GM10847 (cell line): ENCODE results near the gene BPIFB1.

Source experiments
- POLR2A ChIP-seq: IDR thresholded peaks from 2 replicates; pipeline ENCODE4 v1.6.1; 2011; ENCODE audit not compliant: insufficient read length; ENCODE audit errors: extremely low read depth

Gene BPIFB1

GRCh38 chr20:33352258-33353012 is 69.4 kb downstream of the BPIFB1 start:
- no peak for TF ChIP-seq POLR2A

GRCh38 chr20:33353013-33353402 is 70.0 kb downstream of the BPIFB1 start:
- TF ChIP-seq POLR2A: no peak
